GM12878 (cell line): ENCODE data around the gene ADGRB2.

Experiments
- CREM ChIP-seq: IDR thresholded peaks from 2 replicates; pipeline ENCODE4 v1.6.1; 2014; ENCODE audit warnings: antibody characterized with exemption, low read depth
- EP300 ChIP-seq, 2 experiments: fragments of 150-350 bp in 1 of 2; IDR thresholded peaks; 2 replicates each; pipeline ENCODE4 v1.6.1; 2011 to 2012; ENCODE audit warnings: low read depth in 2 of 2, low read length in 2 of 2, borderline replicate concordance in 1 of 2, improper control_type of control experiment in 1 of 2, inconsistent platforms in 1 of 2; ENCODE audit not compliant: control insufficient read depth in 1 of 2
- HDGF ChIP-seq: fragments of 450-650 bp; IDR thresholded peaks from 2 replicates; pipeline ENCODE4 v1.6.1; 2016; ENCODE audit warnings: antibody characterized with exemption
- POLR2A ChIP-seq: IDR thresholded peaks from 2 replicates; pipeline ENCODE4 v1.6.1; 2011; ENCODE audit warnings: low read depth, mild to moderate bottlenecking, low read length
- RAD21 ChIP-seq: IDR thresholded peaks from 2 replicates; pipeline ENCODE4 v1.6.1; 2011; ENCODE audit warnings: mild to moderate bottlenecking, low read depth, low read length, moderate library complexity; ENCODE audit not compliant: insufficient read depth
- SRF ChIP-seq, 2 experiments: IDR thresholded peaks; 2 replicates each; pipeline ENCODE4 v1.6.1; 2011; ENCODE audit warnings: low read depth in 2 of 2, low read length in 2 of 2, mild to moderate bottlenecking in 1 of 2, moderate library complexity in 1 of 2
- ZNF24 ChIP-seq: fragments of 450-650 bp; IDR thresholded peaks from 2 replicates; pipeline ENCODE4 v1.6.1; 2017; ENCODE audit warnings: antibody characterized with exemption, mild to moderate bottlenecking
- ZSCAN29 ChIP-seq: fragments of 450-650 bp; IDR thresholded peaks from 2 replicates; pipeline ENCODE4 v1.6.1; 2017; ENCODE audit warnings: mild to moderate bottlenecking, moderate library complexity
- TF ChIP-seq, protein P1 (sequence below): IDR thresholded peaks from 2 replicates; pipeline ENCODE4 v1.6.1; 2012; ENCODE audit warnings: mild to moderate bottlenecking, low read depth, low read length
- TF ChIP-seq, protein P2 (sequence below): fragments of 150-350 bp; IDR thresholded peaks from 2 replicates; pipeline ENCODE4 v1.6.1; 2016; ENCODE audit warnings: low read depth, low read length
- TF ChIP-seq, protein P3 (sequence below), 3 experiments: IDR thresholded peaks in 2 of 3; conservative IDR thresholded peaks in 1 of 3; 2 replicates each; pipeline ENCODE4 v1.5.1; 2011; ENCODE audit warnings: low read depth in 3 of 3, low read length in 3 of 3, mild to moderate bottlenecking in 3 of 3, control low read depth in 2 of 3, moderate library complexity in 2 of 3, inconsistent platforms in 1 of 3, mixed read lengths in 1 of 3; ENCODE audit not compliant: control insufficient read depth in 2 of 3, insufficient read depth in 1 of 3; ENCODE audit errors: extremely low read depth in 1 of 3

DNA sequence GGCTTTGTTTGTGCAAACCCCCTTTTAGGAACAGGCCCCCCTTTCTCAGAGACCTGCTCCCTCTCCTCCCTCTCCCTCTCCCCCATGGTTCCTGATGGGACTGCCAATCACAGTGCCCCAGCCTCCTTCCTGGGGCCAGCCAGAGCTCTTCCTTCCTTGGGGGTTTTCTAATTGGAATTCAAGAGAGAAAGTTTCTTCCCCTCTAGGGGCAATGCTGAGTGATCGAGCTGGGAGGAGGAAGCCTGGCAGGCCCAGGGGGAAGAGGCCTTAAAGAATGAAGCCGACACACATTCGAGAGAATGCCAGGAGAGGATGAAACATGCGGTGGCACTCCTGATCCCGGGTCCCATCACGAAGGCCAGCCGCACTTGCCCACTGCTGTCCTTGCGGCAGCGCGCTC is 39.0 kb downstream of the ADGRB2 start:
- TF ChIP-seq, protein P1, sequence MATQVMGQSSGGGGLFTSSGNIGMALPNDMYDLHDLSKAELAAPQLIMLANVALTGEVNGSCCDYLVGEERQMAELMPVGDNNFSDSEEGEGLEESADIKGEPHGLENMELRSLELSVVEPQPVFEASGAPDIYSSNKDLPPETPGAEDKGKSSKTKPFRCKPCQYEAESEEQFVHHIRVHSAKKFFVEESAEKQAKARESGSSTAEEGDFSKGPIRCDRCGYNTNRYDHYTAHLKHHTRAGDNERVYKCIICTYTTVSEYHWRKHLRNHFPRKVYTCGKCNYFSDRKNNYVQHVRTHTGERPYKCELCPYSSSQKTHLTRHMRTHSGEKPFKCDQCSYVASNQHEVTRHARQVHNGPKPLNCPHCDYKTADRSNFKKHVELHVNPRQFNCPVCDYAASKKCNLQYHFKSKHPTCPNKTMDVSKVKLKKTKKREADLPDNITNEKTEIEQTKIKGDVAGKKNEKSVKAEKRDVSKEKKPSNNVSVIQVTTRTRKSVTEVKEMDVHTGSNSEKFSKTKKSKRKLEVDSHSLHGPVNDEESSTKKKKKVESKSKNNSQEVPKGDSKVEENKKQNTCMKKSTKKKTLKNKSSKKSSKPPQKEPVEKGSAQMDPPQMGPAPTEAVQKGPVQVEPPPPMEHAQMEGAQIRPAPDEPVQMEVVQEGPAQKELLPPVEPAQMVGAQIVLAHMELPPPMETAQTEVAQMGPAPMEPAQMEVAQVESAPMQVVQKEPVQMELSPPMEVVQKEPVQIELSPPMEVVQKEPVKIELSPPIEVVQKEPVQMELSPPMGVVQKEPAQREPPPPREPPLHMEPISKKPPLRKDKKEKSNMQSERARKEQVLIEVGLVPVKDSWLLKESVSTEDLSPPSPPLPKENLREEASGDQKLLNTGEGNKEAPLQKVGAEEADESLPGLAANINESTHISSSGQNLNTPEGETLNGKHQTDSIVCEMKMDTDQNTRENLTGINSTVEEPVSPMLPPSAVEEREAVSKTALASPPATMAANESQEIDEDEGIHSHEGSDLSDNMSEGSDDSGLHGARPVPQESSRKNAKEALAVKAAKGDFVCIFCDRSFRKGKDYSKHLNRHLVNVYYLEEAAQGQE = no peak
- TF ChIP-seq RAD21 (no peak), HDGF (no peak), EP300 (IDR thresholded peaks at IDR 0.05; ENCODE audit: borderline replicate concordance in 1 of 2, control insufficient read depth in 1 of 2, low read depth in 2 of 2, low read length in 2 of 2) (no peak), ZNF24 (no peak), ZSCAN29 (no peak), POLR2A (no peak), SRF (IDR thresholded peaks at IDR 0.05; ENCODE audit: low read depth in 2 of 2, low read length in 2 of 2) (no peak), CREM (no peak)
- TF ChIP-seq, protein P2, sequence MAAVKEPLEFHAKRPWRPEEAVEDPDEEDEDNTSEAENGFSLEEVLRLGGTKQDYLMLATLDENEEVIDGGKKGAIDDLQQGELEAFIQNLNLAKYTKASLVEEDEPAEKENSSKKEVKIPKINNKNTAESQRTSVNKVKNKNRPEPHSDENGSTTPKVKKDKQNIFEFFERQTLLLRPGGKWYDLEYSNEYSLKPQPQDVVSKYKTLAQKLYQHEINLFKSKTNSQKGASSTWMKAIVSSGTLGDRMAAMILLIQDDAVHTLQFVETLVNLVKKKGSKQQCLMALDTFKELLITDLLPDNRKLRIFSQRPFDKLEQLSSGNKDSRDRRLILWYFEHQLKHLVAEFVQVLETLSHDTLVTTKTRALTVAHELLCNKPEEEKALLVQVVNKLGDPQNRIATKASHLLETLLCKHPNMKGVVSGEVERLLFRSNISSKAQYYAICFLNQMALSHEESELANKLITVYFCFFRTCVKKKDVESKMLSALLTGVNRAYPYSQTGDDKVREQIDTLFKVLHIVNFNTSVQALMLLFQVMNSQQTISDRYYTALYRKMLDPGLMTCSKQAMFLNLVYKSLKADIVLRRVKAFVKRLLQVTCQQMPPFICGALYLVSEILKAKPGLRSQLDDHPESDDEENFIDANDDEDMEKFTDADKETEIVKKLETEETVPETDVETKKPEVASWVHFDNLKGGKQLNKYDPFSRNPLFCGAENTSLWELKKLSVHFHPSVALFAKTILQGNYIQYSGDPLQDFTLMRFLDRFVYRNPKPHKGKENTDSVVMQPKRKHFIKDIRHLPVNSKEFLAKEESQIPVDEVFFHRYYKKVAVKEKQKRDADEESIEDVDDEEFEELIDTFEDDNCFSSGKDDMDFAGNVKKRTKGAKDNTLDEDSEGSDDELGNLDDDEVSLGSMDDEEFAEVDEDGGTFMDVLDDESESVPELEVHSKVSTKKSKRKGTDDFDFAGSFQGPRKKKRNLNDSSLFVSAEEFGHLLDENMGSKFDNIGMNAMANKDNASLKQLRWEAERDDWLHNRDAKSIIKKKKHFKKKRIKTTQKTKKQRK = no peak
- TF ChIP-seq, protein P3, sequence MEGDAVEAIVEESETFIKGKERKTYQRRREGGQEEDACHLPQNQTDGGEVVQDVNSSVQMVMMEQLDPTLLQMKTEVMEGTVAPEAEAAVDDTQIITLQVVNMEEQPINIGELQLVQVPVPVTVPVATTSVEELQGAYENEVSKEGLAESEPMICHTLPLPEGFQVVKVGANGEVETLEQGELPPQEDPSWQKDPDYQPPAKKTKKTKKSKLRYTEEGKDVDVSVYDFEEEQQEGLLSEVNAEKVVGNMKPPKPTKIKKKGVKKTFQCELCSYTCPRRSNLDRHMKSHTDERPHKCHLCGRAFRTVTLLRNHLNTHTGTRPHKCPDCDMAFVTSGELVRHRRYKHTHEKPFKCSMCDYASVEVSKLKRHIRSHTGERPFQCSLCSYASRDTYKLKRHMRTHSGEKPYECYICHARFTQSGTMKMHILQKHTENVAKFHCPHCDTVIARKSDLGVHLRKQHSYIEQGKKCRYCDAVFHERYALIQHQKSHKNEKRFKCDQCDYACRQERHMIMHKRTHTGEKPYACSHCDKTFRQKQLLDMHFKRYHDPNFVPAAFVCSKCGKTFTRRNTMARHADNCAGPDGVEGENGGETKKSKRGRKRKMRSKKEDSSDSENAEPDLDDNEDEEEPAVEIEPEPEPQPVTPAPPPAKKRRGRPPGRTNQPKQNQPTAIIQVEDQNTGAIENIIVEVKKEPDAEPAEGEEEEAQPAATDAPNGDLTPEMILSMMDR (IDR thresholded peaks at IDR 0.05 in 2 of 3, conservative IDR thresholded peaks at IDR 0.05 in 1 of 3; ENCODE audit: control insufficient read depth in 2 of 3, extremely low read depth in 1 of 3, insufficient read depth in 1 of 3, low read depth in 3 of 3, low read length in 3 of 3) = no peak
